ENCODE data around the gene NEGR1.

DNA sequence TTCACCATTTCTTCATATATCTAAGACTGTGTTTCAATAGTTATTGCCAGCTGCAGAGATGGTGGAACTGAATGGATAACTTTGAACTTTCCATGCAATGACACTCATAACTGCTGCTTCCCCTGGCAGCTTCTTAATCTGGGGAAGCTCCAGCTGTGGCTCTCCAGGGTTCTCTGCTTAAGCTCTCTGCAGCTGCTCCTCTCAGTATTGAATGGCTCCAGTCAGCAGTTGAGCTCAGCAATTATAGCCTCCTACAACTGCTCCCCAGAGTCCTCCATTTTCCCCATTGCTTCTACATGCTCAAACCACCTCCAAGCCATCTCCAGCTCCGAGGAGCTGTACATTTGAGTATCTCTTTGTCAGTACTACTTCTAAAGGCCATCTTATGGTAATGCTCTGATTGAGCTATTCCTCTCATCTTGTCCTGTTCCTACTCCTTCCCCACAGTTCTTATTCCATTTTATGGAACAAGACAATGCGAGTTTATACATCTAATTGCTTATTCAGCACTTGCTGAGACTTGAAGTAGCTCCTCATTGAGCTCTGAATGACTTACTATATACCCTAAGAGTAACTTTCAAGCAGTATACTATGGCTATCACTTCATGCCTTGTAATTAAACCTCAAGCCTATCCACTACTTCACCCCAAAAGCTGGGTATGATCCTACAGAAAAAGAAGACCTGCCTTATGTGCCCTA, 362.4 kb downstream of the NEGR1 start:
- TF ChIP-seq CBX2 (IDR thresholded peaks at IDR 0.05; ENCODE audit: insufficient read depth, low read length, poor library complexity, severe bottlenecking) (no peak), TEAD1 (CRISPR knock-in tag; IDR thresholded peaks at IDR 0.05) (no peak), POLR2A (conservative IDR thresholded peaks at IDR 0.05) (no peak), KLF10 (CRISPR knock-in tag; IDR thresholded peaks at IDR 0.05) (no peak), NR2C1 (IDR thresholded peaks at IDR 0.05) (no peak), NR2C1 (tag; IDR thresholded peaks at IDR 0.05) (no peak), EGR1 (conservative IDR thresholded peaks at IDR 0.05) (no peak), DNMT1 (IDR thresholded peaks at IDR 0.05) (no peak), ZNF134 (CRISPR knock-in tag; conservative IDR thresholded peaks at IDR 0.05) (no peak)
- TF ChIP-seq, protein P1, sequence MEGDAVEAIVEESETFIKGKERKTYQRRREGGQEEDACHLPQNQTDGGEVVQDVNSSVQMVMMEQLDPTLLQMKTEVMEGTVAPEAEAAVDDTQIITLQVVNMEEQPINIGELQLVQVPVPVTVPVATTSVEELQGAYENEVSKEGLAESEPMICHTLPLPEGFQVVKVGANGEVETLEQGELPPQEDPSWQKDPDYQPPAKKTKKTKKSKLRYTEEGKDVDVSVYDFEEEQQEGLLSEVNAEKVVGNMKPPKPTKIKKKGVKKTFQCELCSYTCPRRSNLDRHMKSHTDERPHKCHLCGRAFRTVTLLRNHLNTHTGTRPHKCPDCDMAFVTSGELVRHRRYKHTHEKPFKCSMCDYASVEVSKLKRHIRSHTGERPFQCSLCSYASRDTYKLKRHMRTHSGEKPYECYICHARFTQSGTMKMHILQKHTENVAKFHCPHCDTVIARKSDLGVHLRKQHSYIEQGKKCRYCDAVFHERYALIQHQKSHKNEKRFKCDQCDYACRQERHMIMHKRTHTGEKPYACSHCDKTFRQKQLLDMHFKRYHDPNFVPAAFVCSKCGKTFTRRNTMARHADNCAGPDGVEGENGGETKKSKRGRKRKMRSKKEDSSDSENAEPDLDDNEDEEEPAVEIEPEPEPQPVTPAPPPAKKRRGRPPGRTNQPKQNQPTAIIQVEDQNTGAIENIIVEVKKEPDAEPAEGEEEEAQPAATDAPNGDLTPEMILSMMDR (IDR thresholded peaks at IDR 0.05 in 2 of 3, conservative IDR thresholded peaks at IDR 0.05 in 1 of 3; ENCODE audit: insufficient read depth in 2 of 3, low read depth in 1 of 3, low read length in 3 of 3), result no peak
- TF ChIP-seq, protein P2, sequence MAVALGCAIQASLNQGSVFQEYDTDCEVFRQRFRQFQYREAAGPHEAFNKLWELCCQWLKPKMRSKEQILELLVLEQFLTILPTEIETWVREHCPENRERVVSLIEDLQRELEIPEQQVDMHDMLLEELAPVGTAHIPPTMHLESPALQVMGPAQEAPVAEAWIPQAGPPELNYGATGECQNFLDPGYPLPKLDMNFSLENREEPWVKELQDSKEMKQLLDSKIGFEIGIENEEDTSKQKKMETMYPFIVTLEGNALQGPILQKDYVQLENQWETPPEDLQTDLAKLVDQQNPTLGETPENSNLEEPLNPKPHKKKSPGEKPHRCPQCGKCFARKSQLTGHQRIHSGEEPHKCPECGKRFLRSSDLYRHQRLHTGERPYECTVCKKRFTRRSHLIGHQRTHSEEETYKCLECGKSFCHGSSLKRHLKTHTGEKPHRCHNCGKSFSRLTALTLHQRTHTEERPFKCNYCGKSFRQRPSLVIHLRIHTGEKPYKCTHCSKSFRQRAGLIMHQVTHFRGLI (CRISPR knock-in tag; IDR thresholded peaks at IDR 0.05), result no peak
- TF ChIP-seq, protein P3, sequence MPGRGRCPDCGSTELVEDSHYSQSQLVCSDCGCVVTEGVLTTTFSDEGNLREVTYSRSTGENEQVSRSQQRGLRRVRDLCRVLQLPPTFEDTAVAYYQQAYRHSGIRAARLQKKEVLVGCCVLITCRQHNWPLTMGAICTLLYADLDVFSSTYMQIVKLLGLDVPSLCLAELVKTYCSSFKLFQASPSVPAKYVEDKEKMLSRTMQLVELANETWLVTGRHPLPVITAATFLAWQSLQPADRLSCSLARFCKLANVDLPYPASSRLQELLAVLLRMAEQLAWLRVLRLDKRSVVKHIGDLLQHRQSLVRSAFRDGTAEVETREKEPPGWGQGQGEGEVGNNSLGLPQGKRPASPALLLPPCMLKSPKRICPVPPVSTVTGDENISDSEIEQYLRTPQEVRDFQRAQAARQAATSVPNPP (IDR thresholded peaks at IDR 0.05; ENCODE audit: borderline replicate concordance, insufficient read depth, insufficient read length), result no peak
- TF ChIP-seq, protein P4, sequence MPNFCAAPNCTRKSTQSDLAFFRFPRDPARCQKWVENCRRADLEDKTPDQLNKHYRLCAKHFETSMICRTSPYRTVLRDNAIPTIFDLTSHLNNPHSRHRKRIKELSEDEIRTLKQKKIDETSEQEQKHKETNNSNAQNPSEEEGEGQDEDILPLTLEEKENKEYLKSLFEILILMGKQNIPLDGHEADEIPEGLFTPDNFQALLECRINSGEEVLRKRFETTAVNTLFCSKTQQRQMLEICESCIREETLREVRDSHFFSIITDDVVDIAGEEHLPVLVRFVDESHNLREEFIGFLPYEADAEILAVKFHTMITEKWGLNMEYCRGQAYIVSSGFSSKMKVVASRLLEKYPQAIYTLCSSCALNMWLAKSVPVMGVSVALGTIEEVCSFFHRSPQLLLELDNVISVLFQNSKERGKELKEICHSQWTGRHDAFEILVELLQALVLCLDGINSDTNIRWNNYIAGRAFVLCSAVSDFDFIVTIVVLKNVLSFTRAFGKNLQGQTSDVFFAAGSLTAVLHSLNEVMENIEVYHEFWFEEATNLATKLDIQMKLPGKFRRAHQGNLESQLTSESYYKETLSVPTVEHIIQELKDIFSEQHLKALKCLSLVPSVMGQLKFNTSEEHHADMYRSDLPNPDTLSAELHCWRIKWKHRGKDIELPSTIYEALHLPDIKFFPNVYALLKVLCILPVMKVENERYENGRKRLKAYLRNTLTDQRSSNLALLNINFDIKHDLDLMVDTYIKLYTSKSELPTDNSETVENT (CRISPR knock-in tag; IDR thresholded peaks at IDR 0.05), result no peak
